GM12892 (cell line): ENCODE results near the gene EPHA8.

Source experiments
- POLR2A ChIP-seq: IDR thresholded peaks from 2 replicates; pipeline ENCODE4 v1.6.1; 2011; ENCODE audit warnings: low read depth, low read length, control low read depth
- POLR2AphosphoS5 ChIP-seq: IDR thresholded peaks from 2 replicates; pipeline ENCODE4 v1.6.1; 2011; ENCODE audit warnings: low read depth, low read length, control low read depth
- TAF1 ChIP-seq: IDR thresholded peaks from 2 replicates; pipeline ENCODE4 v1.6.1; 2011; ENCODE audit warnings: low read depth, mild to moderate bottlenecking, control low read depth, low read length, borderline replicate concordance

- TF ChIP-seq POLR2AphosphoS5 (no peak), POLR2A (no peak), TAF1 (no peak)
Observed at GRCh38 chr1:22607154-22607553, 43.9 kb downstream of the EPHA8 start.
